NCI-H510A treated with DMSO at 0.1 percent for 48 hours (cell line): ENCODE data around the gene COL9A2.

Source experiments
- DNase-seq: peaks from one replicate; lab custom pipeline; 2025; lab: John Stamatoyannopoulos, UW

Gene COL9A2

GRCh38 chr1:40318476-40318875 lies 1.4 kb upstream of the COL9A2 start:
- DNase-seq, result no peak

- DNase-seq, result no peak
Observed at GRCh38 chr1:40317394-40318074, 448 bp upstream of the COL9A2 start.

GRCh38 chr1:40315795-40316594 lies 1.1 kb downstream of the COL9A2 start:
- DNase-seq, result peak; percentile 94

- peak; percentile 94 for DNase-seq
Observed at GRCh38 chr1:40315239-40315794, 1.8 kb downstream of the COL9A2 start.

- DNase-seq, result no peak
Observed at GRCh38 chr1:40314721-40315238, 2.3 kb downstream of the COL9A2 start.

- DNase-seq, result no peak
Observed at GRCh38 chr1:40313958-40314720, 2.9 kb downstream of the COL9A2 start.

GRCh38 chr1:40313329-40313957 lies 3.6 kb downstream of the COL9A2 start:
- DNase-seq, result no peak

- peak; percentile 32 for DNase-seq
Observed at GRCh38 chr1:40312238-40313205, 4.6 kb downstream of the COL9A2 start.

- DNase-seq, result no peak
Observed at GRCh38 chr1:40311692-40312091, 5.4 kb downstream of the COL9A2 start.

GRCh38 chr1:40310983-40311642 lies 6.0 kb downstream of the COL9A2 start:
- no peak for DNase-seq

- no peak for DNase-seq
Observed at GRCh38 chr1:40310129-40310461, 7.0 kb downstream of the COL9A2 start.

GRCh38 chr1:40309374-40310128 lies 7.5 kb downstream of the COL9A2 start:
- no peak for DNase-seq

- no peak for DNase-seq
Observed at GRCh38 chr1:40308036-40308727, 8.9 kb downstream of the COL9A2 start.

GRCh38 chr1:40307186-40307585 lies 9.9 kb downstream of the COL9A2 start:
- no peak for DNase-seq

- DNase-seq, result no peak
Observed at GRCh38 chr1:40306296-40306695, 10.8 kb downstream of the COL9A2 start.

GRCh38 chr1:40305871-40306270 lies 11.2 kb downstream of the COL9A2 start:
- no peak for DNase-seq

GRCh38 chr1:40305451-40305850 lies 11.6 kb downstream of the COL9A2 start:
- DNase-seq, result no peak

GRCh38 chr1:40303790-40304189 lies 13.3 kb downstream of the COL9A2 start:
- DNase-seq, result no peak
